GM12878 (cell line): ENCODE measurements around the gene MUC5B. TPM values are rescaled to one million over a fixed set of nuclear protein-coding genes. Genes with fewer than 3 reads are reported as not detected.

ENCODE experiments used
- BCL11A ChIP-seq: IDR thresholded peaks from 2 replicates; pipeline ENCODE4 v1.6.1; 2011; ENCODE audit warnings: low read depth, low read length
- IKZF1 ChIP-seq: fragments of 450-650 bp; conservative IDR thresholded peaks from 2 replicates; pipeline ENCODE4 v1.6.1; 2017; ENCODE audit warnings: antibody characterized with exemption, mild to moderate bottlenecking
- RCOR1 ChIP-seq: conservative IDR thresholded peaks from 2 replicates; pipeline ENCODE4 v1.6.1; 2012; ENCODE audit warnings: low read depth, low read length, improper control_type of control experiment
- RELA ChIP-seq: fragments of 450-650 bp; IDR thresholded peaks from 2 replicates; pipeline ENCODE4 v1.8.0; 2014; ENCODE audit warnings: borderline replicate concordance; ENCODE audit not compliant: partially characterized antibody
- polyA plus RNA-seq, 11 experiments: library from polyadenylated mRNA; depleted of rRNA in 4 of 11; unstranded in 6 of 11; stranded (reverse) in 5 of 11; fragments of >200 nt; fragmentation: Nextera tagmentation in 4 of 11; fragmentation: Illumina TruSeq in 1 of 11; extraction: Ambion mirVana in 4 of 11; extraction: Trizol in 1 of 11; gene quantifications; 1 replicate in 1 of 11; 2 replicates in 10 of 11; pipeline versions ENCODE4 v1.2.1 to v1.2.3, GENCODE V29; 2011 to 2016; ENCODE audit warnings: inconsistent platforms in 2 of 11, missing spikeins in 2 of 11, low read depth in 1 of 11
- total RNA-seq, 4 experiments: library from RNA; depleted of rRNA in 3 of 4; stranded (reverse); fragments of >200 nt in 3 of 4; fragmentation: Illumina TruSeq in 1 of 4; extraction: Trizol in 1 of 4; gene quantifications; 2 replicates each; pipeline versions ENCODE4 v1.2.1 to v1.2.3, GENCODE V29; 2013 to 2021
- TF ChIP-seq, protein P1 (sequence below): fragments of 450-650 bp; IDR thresholded peaks from 2 replicates; pipeline ENCODE4 v1.6.1; 2017; ENCODE audit warnings: mild to moderate bottlenecking, moderate library complexity
- TF ChIP-seq, protein P2 (sequence below): fragments of 450-650 bp; IDR thresholded peaks from 2 replicates; pipeline ENCODE4 v1.6.1; 2016; ENCODE audit warnings: mild to moderate bottlenecking

The MUC5B gene
- total and polyA plus RNA-seq, 10 of the 15 experiments (the other 5 are each of a cell fraction or from before 2014, with no cell fraction given) = 1.5 TPM; not detected in 9

DNA sequence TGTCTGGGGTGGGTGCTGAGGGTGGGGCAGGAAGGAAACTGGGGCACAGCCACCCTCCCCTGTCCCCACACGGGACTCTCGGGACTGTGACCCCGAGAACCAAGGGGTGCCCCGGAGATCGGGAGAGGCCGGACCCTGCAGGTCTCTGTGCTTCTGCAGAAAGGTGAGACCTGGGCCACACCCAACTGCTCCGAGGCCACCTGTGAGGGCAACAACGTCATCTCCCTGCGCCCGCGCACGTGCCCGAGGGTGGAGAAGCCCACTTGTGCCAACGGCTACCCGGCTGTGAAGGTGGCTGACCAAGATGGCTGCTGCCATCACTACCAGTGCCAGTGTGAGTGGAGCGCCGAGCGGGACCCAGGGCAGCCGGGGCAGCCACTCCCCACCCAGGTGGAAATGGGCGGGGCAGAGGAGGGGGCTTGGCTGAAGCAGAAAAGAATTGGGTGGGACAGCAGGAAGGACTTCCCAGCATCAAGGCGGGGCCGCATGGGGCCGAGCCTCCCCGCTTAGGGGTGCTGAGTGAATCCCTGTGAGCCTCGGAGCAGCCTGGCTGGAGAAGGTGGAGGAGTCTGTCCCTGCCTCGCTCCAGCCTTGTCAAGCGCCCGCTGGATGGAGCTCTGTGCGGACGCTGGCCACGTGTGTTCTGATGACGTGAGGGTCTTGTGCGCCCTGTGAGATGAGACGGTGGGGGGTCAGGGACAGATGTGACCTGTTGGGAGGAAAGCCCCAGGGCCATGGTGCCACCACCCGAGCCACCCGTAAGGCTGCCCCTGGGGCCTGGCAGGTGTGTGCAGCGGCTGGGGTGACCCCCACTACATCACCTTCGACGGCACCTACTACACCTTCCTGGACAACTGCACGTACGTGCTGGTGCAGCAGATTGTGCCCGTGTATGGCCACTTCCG, 29.3 kb upstream of the MUC5B start (continued):
- TF ChIP-seq, protein P1, sequence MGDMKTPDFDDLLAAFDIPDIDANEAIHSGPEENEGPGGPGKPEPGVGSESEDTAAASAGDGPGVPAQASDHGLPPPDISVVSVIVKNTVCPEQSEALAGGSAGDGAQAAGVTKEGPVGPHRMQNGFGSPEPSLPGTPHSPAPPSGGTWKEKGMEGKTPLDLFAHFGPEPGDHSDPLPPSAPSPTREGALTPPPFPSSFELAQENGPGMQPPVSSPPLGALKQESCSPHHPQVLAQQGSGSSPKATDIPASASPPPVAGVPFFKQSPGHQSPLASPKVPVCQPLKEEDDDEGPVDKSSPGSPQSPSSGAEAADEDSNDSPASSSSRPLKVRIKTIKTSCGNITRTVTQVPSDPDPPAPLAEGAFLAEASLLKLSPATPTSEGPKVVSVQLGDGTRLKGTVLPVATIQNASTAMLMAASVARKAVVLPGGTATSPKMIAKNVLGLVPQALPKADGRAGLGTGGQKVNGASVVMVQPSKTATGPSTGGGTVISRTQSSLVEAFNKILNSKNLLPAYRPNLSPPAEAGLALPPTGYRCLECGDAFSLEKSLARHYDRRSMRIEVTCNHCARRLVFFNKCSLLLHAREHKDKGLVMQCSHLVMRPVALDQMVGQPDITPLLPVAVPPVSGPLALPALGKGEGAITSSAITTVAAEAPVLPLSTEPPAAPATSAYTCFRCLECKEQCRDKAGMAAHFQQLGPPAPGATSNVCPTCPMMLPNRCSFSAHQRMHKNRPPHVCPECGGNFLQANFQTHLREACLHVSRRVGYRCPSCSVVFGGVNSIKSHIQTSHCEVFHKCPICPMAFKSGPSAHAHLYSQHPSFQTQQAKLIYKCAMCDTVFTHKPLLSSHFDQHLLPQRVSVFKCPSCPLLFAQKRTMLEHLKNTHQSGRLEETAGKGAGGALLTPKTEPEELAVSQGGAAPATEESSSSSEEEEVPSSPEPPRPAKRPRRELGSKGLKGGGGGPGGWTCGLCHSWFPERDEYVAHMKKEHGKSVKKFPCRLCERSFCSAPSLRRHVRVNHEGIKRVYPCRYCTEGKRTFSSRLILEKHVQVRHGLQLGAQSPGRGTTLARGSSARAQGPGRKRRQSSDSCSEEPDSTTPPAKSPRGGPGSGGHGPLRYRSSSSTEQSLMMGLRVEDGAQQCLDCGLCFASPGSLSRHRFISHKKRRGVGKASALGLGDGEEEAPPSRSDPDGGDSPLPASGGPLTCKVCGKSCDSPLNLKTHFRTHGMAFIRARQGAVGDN = no peak
- TF ChIP-seq RELA = no peak
- TF ChIP-seq RCOR1 = no peak
- no peak for TF ChIP-seq BCL11A
- TF ChIP-seq, protein P2, sequence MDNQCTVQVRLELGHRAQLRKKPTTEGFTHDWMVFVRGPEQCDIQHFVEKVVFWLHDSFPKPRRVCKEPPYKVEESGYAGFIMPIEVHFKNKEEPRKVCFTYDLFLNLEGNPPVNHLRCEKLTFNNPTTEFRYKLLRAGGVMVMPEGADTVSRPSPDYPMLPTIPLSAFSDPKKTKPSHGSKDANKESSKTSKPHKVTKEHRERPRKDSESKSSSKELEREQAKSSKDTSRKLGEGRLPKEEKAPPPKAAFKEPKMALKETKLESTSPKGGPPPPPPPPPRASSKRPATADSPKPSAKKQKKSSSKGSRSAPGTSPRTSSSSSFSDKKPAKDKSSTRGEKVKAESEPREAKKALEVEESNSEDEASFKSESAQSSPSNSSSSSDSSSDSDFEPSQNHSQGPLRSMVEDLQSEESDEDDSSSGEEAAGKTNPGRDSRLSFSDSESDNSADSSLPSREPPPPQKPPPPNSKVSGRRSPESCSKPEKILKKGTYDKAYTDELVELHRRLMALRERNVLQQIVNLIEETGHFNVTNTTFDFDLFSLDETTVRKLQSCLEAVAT = no peak
- no peak for TF ChIP-seq IKZF1
